ENCODE data around the gene OSGIN1. TPM values are rescaled to one million over a fixed set of nuclear protein-coding genes. Genes with fewer than 3 reads are reported as not detected.

Gene OSGIN1
- total and polyA plus RNA-seq, 2 donors from 2014 or later: 6.3 to 14.5 TPM

- no peaks in the 10 kb centered on the region for H3K27me3 ChIP-seq (ENCODE audit: control insufficient read depth, insufficient read depth, low read length)
- H3K4me3 ChIP-seq (ENCODE audit: low read length in 3 of 3): no peak overlapping the region
- H3K9me3 ChIP-seq (ENCODE audit: control insufficient read depth in 2 of 3, insufficient read depth in 1 of 3, low read length in 3 of 3): no peaks in the 10 kb centered on the region
- no peak overlapping the region for H3K9ac ChIP-seq (ENCODE audit: low read length in 3 of 3)
- TF ChIP-seq, protein P1, sequence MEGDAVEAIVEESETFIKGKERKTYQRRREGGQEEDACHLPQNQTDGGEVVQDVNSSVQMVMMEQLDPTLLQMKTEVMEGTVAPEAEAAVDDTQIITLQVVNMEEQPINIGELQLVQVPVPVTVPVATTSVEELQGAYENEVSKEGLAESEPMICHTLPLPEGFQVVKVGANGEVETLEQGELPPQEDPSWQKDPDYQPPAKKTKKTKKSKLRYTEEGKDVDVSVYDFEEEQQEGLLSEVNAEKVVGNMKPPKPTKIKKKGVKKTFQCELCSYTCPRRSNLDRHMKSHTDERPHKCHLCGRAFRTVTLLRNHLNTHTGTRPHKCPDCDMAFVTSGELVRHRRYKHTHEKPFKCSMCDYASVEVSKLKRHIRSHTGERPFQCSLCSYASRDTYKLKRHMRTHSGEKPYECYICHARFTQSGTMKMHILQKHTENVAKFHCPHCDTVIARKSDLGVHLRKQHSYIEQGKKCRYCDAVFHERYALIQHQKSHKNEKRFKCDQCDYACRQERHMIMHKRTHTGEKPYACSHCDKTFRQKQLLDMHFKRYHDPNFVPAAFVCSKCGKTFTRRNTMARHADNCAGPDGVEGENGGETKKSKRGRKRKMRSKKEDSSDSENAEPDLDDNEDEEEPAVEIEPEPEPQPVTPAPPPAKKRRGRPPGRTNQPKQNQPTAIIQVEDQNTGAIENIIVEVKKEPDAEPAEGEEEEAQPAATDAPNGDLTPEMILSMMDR (IDR thresholded peaks at IDR 0.05; ENCODE audit: borderline replicate concordance, extremely low read depth, insufficient read depth): no peak
- FAIRE-seq: no peak
- peaks cover 0 to 32% (median 11%) of the 10 kb centered on the region in 3 donors for H3K36me3 ChIP-seq (ENCODE audit: control insufficient read depth in 2 of 3, insufficient read depth in 3 of 3, low read length in 3 of 3)
- no peak for DNase-seq
- intact Hi-C loops (cut with DNase I): no loop called here
- H3K4me1 ChIP-seq (ENCODE audit: control insufficient read depth in 2 of 3, insufficient read depth in 2 of 3, low read depth in 1 of 3, low read length in 3 of 3): no peaks in the 10 kb centered on the region
- H3K27ac ChIP-seq (ENCODE audit: low read depth in 2 of 2, low read length in 2 of 2): no peak overlapping the region
Observed at GRCh38 chr16:83907111-83907510, 45.9 kb upstream of the OSGIN1 start.

DNA sequence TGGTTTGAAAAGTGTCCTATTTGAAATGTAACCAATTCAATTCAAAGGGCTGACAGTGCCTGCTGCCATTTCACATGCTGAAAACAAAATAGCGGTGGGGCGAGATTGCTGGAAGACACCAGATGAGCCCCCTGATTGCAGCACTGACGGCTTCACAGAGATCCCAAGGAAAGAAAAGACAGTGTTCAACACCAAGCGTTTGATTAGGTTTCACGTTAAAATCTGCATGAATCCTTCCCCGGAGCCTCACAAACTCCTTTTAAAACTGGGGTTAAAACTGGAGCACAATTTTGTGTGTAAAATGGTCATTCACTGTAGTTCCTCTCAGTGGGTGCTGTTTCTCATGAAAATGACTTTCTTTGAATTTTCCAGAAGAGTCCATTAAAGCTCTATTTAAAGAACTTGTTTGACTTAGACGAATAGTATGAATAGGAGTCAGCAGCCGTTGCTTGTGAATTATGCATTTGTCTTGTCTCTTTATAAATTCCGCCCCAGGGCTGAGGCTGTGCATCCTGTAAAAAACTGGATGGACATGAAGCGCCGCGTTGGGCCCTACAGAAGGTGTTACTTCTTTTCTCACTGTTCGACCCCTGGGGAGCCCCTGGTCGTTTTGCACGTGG, 45.3 kb upstream of the OSGIN1 start:
- TF ChIP-seq, protein P1 (IDR thresholded peaks at IDR 0.05; ENCODE audit: borderline replicate concordance, extremely low read depth, insufficient read depth): no peak
- Histone ChIP-seq H3K27ac (ENCODE audit: low read depth in 2 of 2, low read length in 2 of 2) (no peak overlapping the region), H3K9ac (ENCODE audit: low read length in 3 of 3) (no peak overlapping the region), H3K4me1 (ENCODE audit: control insufficient read depth in 2 of 3, insufficient read depth in 2 of 3, low read depth in 1 of 3, low read length in 3 of 3) (no peaks in the 10 kb centered on the region), H3K36me3 (ENCODE audit: control insufficient read depth in 2 of 3, insufficient read depth in 3 of 3, low read length in 3 of 3) (peaks cover 2 to 38% (median 17%) of the 10 kb centered on the region in 3 donors), H3K4me3 (ENCODE audit: low read length in 3 of 3) (no peak overlapping the region), H3K9me3 (ENCODE audit: control insufficient read depth in 2 of 3, insufficient read depth in 1 of 3, low read length in 3 of 3) (no peaks in the 10 kb centered on the region), H3K27me3 (ENCODE audit: control insufficient read depth, insufficient read depth, low read length) (no peaks in the 10 kb centered on the region)
- FAIRE-seq (no peak), DNase-seq (no peak)
- intact Hi-C loops (cut with DNase I): no loop called here

DNA sequence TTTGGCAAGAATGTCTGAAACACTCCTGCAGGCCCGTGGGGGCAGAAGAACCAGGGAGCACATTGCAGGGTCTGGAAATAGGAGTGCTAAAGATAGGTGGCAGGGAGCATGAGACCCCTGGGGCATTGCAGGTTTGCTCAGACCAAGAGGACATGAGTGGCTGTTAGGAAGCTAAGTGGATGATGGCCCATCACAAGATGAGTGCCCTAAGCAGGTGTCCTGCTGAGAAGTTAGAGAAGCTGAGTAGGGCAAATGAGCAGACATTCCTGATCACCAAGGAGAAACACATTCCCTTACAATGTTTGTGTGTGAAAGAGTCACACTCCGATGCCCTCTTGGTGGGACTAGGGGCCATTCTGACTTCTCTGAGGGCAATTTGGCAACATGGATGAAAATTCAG, 44.2 kb upstream of the OSGIN1 start:
- H3K36me3 ChIP-seq (ENCODE audit: control insufficient read depth in 2 of 3, insufficient read depth in 3 of 3, low read length in 3 of 3): peaks cover 2 to 37% (median 20%) of the 10 kb centered on the region in 3 donors
- FAIRE-seq: no peak

More for the DNA sequence above, 44.2 kb upstream of the OSGIN1 start:
- Histone ChIP-seq H3K9ac (ENCODE audit: low read length in 3 of 3) (no peak overlapping the region), H3K4me1 (ENCODE audit: control insufficient read depth in 2 of 3, insufficient read depth in 2 of 3, low read depth in 1 of 3, low read length in 3 of 3) (no peaks in the 10 kb centered on the region), H3K9me3 (ENCODE audit: control insufficient read depth in 2 of 3, insufficient read depth in 1 of 3, low read length in 3 of 3) (no peaks in the 10 kb centered on the region), H3K27me3 (ENCODE audit: control insufficient read depth, insufficient read depth, low read length) (no peaks in the 10 kb centered on the region), H3K4me3 (ENCODE audit: low read length in 3 of 3) (no peak overlapping the region), H3K27ac (ENCODE audit: low read depth in 2 of 2, low read length in 2 of 2) (no peak overlapping the region)
- intact Hi-C loops (cut with DNase I): no loop called here
- no peak for DNase-seq
- TF ChIP-seq, protein P1 (IDR thresholded peaks at IDR 0.05; ENCODE audit: borderline replicate concordance, extremely low read depth, insufficient read depth): no peak

Data from kidney (tissue), 14 donors.